Activated naive CD8-positive, alpha-beta T cell treated with anti-CD3 and anti-CD28 coated beads, Interleukin-2, amount 10 ng/mL, durations not matched to agents 7 days and 5 days (primary cell): ENCODE results near the gene TMEM98. TPM values are rescaled to one million over a fixed set of nuclear protein-coding genes. Genes with fewer than 3 reads are reported as not detected.
"Not testable (repeated sequence)": the region's sequence is repeated elsewhere in the genome, so short reads cannot be mapped to it uniquely, and the experiment has no call there.

Experiments used
- ATAC-seq: fragments of 150-1000 bp; cut with Tn5 transposase; one replicate; pipeline ENCODE4 v1.10.0; 2021; ENCODE audit warnings: low read depth, moderate library complexity
- POLR2A ChIA-PET: fragments of 350-600 bp; sonication (Branson Sonifier 250); formaldehyde crosslinking; loops from one replicate; lab custom pipeline; 2021; ENCODE audit warnings: antibody characterized with exemption; lab: Charles Lee
- DNase-seq: peaks from one replicate; pipeline ENCODE4 v3.0.0; 2021
- H3K27ac Mint-ChIP-seq: one replicate; pipeline ENCODE4 v1.8.0; 2022; ENCODE audit warnings: mild to moderate bottlenecking, mixed read lengths
- H3K27me3 Mint-ChIP-seq: one replicate; pipeline ENCODE4 v1.8.0; 2022; ENCODE audit warnings: mild to moderate bottlenecking, moderate library complexity, mixed read lengths
- H3K36me3 Mint-ChIP-seq: one replicate; pipeline ENCODE4 v1.8.0; 2021; ENCODE audit warnings: mild to moderate bottlenecking, mixed read lengths
- H3K4me1 Mint-ChIP-seq: one replicate; pipeline ENCODE4 v1.8.0; 2021; ENCODE audit warnings: mixed read lengths
- H3K4me3 Mint-ChIP-seq: one replicate; pipeline ENCODE4 v1.8.0; 2022; ENCODE audit warnings: mild to moderate bottlenecking, moderate library complexity, mixed read lengths
- H3K9me3 Mint-ChIP-seq: one replicate; pipeline ENCODE4 v1.8.0; 2021; ENCODE audit warnings: mixed read lengths
- total RNA-seq, 2 experiments: library from RNA; stranded (reverse); gene quantifications; one replicate each; pipeline ENCODE4 v1.2.3, GENCODE V29; 2021

TMEM98 gene
- total RNA-seq, 2 experiments from 2014 or later, result not detected

DNA sequence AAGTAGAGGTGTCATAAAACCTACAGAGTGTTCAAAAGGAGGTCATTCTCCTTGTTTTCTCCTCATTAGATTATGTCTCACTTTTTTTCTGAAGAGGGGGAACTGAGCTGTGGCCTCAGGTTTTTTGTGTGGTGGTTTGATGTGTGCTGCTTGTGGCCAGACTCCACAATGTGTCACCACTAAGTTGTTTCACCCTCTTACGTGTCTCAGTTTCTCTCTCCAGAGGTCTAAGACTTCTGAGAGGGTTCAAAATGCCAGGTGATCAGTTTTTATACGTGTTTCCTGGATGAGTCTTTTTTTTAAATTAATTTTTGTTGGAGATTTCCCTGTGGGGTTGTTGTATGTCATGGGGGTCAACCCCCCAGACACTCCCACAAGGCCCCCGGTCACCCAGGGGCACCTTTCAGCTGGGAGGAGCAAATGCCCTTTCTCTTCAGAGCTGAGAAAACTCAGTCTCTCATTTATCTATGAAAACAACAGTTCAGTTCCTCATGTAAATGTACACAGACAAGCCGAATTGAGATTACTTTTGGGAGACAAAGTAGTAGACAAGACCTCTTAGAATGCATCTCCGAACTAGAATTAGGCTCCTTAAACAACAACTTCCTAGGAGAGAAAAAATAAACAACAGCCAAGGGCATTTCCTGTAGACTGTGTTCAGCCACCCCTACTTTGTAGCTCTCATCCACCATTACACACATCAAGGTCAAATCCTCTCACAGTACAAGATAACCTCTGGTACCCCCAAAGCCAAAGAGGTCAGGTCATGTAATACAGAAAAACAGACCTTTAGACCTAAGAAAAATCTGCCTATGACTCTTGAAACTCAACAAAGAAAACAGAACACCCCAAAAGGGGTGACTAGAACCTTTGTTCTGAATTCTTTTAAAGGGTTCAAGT, 23.9 kb upstream of the TMEM98 start:
- peak overlapping the region; percentile 10 for H3K4me3 Mint-ChIP-seq
- H3K27ac Mint-ChIP-seq, result no peak overlapping the region
- peak; percentile 61 for ATAC-seq
- POLR2A ChIA-PET, result interaction anchor here (1.0 kb wide), 1 partner anchor 26 kb away, joined by 3 read pairs; no protein-coding TSS in a partner anchor
- H3K36me3 Mint-ChIP-seq, result no peaks in the 10 kb centered on the region
- H3K9me3 Mint-ChIP-seq, result peaks cover 2% of the 10 kb centered on the region
- peaks cover 15% of the 10 kb centered on the region for H3K4me1 Mint-ChIP-seq
- no peak for DNase-seq
- peaks cover 60% of the 10 kb centered on the region for H3K27me3 Mint-ChIP-seq

- H3K36me3 Mint-ChIP-seq, result no peaks in the 10 kb centered on the region
- ATAC-seq, result no peak
- peaks cover 16% of the 10 kb centered on the region for H3K4me1 Mint-ChIP-seq
- POLR2A ChIA-PET, result no interaction called here
- H3K4me3 Mint-ChIP-seq, result no peak overlapping the region
- peaks cover 2% of the 10 kb centered on the region for H3K9me3 Mint-ChIP-seq
- H3K27me3 Mint-ChIP-seq, result peaks cover 54% of the 10 kb centered on the region
- no peak overlapping the region for H3K27ac Mint-ChIP-seq
- DNase-seq, result no peak
Measured at GRCh38 chr17:32904891-32905290, 23.1 kb upstream of the TMEM98 start.

DNA sequence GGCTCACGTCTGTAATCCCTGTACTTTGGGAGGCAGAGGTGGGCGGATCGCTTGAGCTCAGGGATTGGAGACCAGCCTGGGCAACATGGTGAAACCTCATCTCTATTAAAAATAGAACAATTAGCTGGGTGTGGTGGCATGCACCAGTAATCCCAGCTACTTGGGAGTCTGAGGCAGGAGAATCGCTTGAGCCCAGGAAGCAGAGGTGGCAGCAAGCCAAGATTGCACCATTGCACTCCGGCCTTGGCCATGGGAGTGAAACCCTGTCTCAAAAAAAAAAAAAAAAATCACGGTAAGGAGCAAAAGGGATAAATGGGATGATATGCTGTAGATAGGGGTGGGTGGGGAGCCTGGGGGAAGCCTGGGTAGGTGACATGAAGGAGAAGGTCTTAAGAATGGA, 20.4 kb upstream of the TMEM98 start:
- Mint-ChIP-seq H3K9me3 (no peaks in the 10 kb centered on the region), H3K27ac (no peak overlapping the region), H3K4me3 (no peak overlapping the region), H3K36me3 (no peaks in the 10 kb centered on the region), H3K4me1 (peaks cover 17% of the 10 kb centered on the region), H3K27me3 (peaks cover 48% of the 10 kb centered on the region)
- ATAC-seq, result no peak
- POLR2A ChIA-PET, result no interaction called here
- no peak for DNase-seq

DNA sequence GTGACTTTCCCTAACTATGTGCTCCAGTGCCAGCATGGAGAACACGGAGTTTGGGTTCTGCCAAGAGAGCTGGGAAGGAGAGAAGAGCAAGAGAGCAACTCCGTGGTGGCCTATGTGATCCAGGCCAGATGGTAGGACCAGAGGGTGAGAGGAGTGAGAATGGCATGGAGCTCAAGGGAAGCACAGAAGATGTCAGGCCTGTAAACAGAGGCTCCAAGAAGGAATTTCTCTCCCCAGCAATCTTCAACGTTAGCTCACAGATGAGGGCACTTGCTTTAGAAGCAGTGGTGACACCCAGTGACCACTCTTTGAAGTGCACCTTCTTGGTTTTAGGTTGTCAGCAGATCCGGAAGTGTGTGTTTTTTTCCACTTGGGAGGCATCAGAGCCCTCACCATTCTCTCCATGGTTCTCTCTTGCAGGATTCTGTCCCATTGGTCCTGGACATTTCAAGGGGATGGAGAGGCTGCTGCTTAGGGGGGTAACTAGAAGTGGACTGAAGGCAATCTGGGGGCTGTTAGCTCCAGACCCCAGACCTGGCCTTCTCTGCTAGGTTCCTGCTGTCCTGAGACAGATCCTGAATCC, 18.1 kb upstream of the TMEM98 start:
- H3K36me3 Mint-ChIP-seq, result no peaks in the 10 kb centered on the region
- no peak overlapping the region for H3K4me3 Mint-ChIP-seq
- POLR2A ChIA-PET, result no interaction called here
- peaks cover 43% of the 10 kb centered on the region for H3K27me3 Mint-ChIP-seq
- H3K27ac Mint-ChIP-seq, result no peak overlapping the region
- peak; percentile 39 for DNase-seq
- H3K4me1 Mint-ChIP-seq, result peaks cover 7% of the 10 kb centered on the region
- no peaks in the 10 kb centered on the region for H3K9me3 Mint-ChIP-seq
- peak; percentile 58 for ATAC-seq

- H3K4me3 Mint-ChIP-seq, result no peak overlapping the region
- H3K27me3 Mint-ChIP-seq, result peaks cover 35% of the 10 kb centered on the region
- no peaks in the 10 kb centered on the region for H3K9me3 Mint-ChIP-seq
- H3K27ac Mint-ChIP-seq, result no peak overlapping the region
- ATAC-seq (no peak), DNase-seq (no peak)
- no peaks in the 10 kb centered on the region for H3K36me3 Mint-ChIP-seq
- H3K4me1 Mint-ChIP-seq, result peaks cover 15% of the 10 kb centered on the region
- POLR2A ChIA-PET, result no interaction called here
Measured at GRCh38 chr17:32910769-32911168, 17.2 kb upstream of the TMEM98 start.

DNA sequence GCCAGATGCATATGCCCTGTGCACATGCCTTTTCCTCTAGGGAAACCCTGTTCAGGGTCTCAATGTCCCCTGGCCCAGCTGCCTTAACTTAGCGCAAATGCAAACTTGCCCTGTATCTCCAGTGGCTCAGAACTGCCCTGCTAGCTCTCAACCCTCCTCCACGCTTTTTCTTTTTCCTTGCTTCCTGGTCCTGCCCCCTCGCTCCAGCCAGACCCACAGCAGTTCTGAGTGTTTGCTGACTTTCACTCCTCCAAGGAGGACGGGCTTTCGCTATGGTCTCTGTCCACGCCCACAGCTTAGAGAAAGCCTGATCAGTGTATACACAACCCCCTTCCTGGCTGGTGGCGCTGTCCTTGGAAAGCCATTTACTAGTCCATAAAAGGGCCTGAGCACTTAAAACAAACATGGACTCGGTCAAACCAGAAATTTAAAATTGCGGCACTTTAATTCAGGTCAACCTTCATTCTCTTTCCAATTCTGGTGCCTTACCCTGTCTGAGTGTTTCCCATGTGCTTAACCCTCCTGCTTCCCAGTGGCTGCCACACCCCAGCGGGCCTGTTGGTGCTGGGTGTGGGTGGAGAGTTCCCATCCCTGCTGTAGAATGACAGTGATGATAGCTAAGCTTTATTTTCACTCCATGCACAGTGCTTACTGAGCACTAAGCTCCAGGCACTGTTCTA, 15.6 kb upstream of the TMEM98 start:
- no peak for ATAC-seq
- no peaks in the 10 kb centered on the region for H3K36me3 Mint-ChIP-seq
- peaks cover 25% of the 10 kb centered on the region for H3K4me1 Mint-ChIP-seq
- DNase-seq, result no peak
- no peak overlapping the region for H3K4me3 Mint-ChIP-seq
- H3K27me3 Mint-ChIP-seq, result peaks cover 30% of the 10 kb centered on the region
- POLR2A ChIA-PET, result no interaction called here
- no peak overlapping the region for H3K27ac Mint-ChIP-seq
- no peaks in the 10 kb centered on the region for H3K9me3 Mint-ChIP-seq

DNA sequence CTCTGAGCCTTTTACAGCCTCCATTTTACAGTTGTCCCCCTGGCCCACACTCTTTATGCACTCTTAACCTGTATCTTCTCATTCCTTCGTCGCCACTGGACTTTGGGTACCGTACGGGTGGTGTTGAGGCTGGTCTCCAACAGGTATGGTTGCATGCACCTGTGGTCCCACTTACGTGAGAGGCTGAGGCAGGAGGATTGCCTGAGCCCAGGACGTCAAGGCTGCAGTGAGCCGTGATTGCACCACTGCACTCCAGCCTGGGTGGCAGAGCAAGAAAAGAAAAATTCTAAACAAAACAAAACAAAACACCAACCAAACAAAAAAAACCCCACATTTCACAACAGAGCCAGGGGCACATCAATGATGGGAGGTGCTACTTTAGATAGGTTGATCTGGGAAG, 14.4 kb upstream of the TMEM98 start:
- POLR2A ChIA-PET, result no interaction called here
- DNase-seq, result no peak
- ATAC-seq, result no peak
- Mint-ChIP-seq H3K4me3 (no peak overlapping the region), H3K9me3 (no peaks in the 10 kb centered on the region), H3K36me3 (no peaks in the 10 kb centered on the region), H3K27ac (no peak overlapping the region), H3K4me1 (peaks cover 26% of the 10 kb centered on the region), H3K27me3 (peaks cover 33% of the 10 kb centered on the region)

GRCh38 chr17:32914181-32914580, 13.8 kb upstream of the TMEM98 start:
- Mint-ChIP-seq H3K36me3 (no peaks in the 10 kb centered on the region), H3K4me3 (no peak overlapping the region), H3K9me3 (no peaks in the 10 kb centered on the region), H3K4me1 (peaks cover 26% of the 10 kb centered on the region), H3K27ac (no peak overlapping the region), H3K27me3 (peaks cover 29% of the 10 kb centered on the region)
- ATAC-seq (no peak), DNase-seq (no peak)
- POLR2A ChIA-PET, result no interaction called here

DNA sequence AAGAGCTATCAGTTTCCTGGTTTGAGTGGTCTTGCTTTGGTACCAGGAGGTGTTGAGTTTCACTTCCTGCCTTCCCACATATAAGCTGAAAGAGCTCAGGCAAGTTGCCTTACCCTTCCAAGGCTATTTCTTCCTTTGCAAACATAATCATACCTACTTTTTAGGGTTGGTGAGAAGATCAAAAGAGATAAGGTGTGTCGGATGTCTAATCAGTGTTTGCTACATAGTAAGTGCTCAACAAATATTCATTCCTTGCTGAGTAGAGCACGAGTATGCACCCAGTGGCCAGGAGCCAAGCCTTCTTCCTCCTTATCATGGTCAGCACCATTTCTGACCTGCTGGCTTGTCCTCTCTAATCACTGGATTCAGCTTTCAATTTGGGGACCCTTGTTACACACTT, 12.7 kb upstream of the TMEM98 start:
- DNase-seq (no peak), ATAC-seq (no peak)
- Mint-ChIP-seq H3K4me1 (peaks cover 24% of the 10 kb centered on the region), H3K27ac (no peak overlapping the region), H3K9me3 (no peaks in the 10 kb centered on the region), H3K36me3 (no peaks in the 10 kb centered on the region), H3K4me3 (no peak overlapping the region), H3K27me3 (peaks cover 34% of the 10 kb centered on the region)
- POLR2A ChIA-PET, result no interaction called here

- H3K27me3 Mint-ChIP-seq, result peaks cover 39% of the 10 kb centered on the region
- POLR2A ChIA-PET, result interaction anchor here (0.8 kb wide), 1 partner anchor 39 kb away, joined by 4 read pairs; the partner anchor contains the start of gene MYO1D
- peaks cover 24% of the 10 kb centered on the region for H3K4me1 Mint-ChIP-seq
- H3K27ac Mint-ChIP-seq, result no peak overlapping the region
- H3K9me3 Mint-ChIP-seq, result no peaks in the 10 kb centered on the region
- ATAC-seq, result no peak
- H3K36me3 Mint-ChIP-seq, result no peaks in the 10 kb centered on the region
- H3K4me3 Mint-ChIP-seq, result peak overlapping the region; percentile 38
- no peak for DNase-seq
Measured at GRCh38 chr17:32916134-32916533, 11.8 kb upstream of the TMEM98 start.

DNA sequence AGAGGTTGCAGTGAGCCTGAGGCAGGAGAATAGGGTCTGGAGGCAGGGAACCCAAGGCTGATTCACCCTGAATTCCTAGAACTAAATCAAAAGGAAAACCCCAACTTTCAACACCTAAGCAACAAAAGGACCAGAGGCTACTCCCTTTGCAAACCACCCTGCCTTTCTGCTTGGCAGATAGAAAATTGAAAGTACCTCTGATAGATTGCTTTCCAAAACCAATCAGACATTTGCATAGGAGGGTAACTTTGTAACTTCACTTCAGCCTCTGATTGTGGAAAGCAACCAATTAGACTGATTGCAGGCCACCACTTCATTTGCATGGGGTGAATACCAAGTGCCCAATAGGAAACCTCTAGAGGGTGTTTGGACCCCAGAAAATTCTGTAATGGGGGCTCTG, 10.9 kb upstream of the TMEM98 start:
- no peak for DNase-seq
- ATAC-seq, result no peak
- no peak overlapping the region for H3K4me3 Mint-ChIP-seq
- no peak overlapping the region for H3K27ac Mint-ChIP-seq
- no peaks in the 10 kb centered on the region for H3K9me3 Mint-ChIP-seq
- H3K4me1 Mint-ChIP-seq, result peaks cover 24% of the 10 kb centered on the region
- peaks cover 39% of the 10 kb centered on the region for H3K27me3 Mint-ChIP-seq
- POLR2A ChIA-PET, result no interaction called here
- H3K36me3 Mint-ChIP-seq, result no peaks in the 10 kb centered on the region

GRCh38 chr17:32917842-32918241, 10.1 kb upstream of the TMEM98 start:
- H3K9me3 Mint-ChIP-seq, result no peaks in the 10 kb centered on the region
- no peak overlapping the region for H3K27ac Mint-ChIP-seq
- no peak overlapping the region for H3K4me3 Mint-ChIP-seq
- peaks cover 24% of the 10 kb centered on the region for H3K4me1 Mint-ChIP-seq
- H3K27me3 Mint-ChIP-seq, result peaks cover 36% of the 10 kb centered on the region
- ATAC-seq, result no peak
- no peak for DNase-seq
- no peaks in the 10 kb centered on the region for H3K36me3 Mint-ChIP-seq
- POLR2A ChIA-PET, result no interaction called here

- POLR2A ChIA-PET, ATAC-seq, H3K36me3 Mint-ChIP-seq, H3K9me3 Mint-ChIP-seq, H3K4me3 Mint-ChIP-seq, H3K27ac Mint-ChIP-seq, DNase-seq: not testable (repeated sequence)
- Mint-ChIP-seq H3K27me3 (peaks cover 35% of the 10 kb centered on the region), H3K4me1 (peaks cover 20% of the 10 kb centered on the region)
Measured at GRCh38 chr17:32919876-32920275, 8.1 kb upstream of the TMEM98 start.
